HG02884 (cell line): ENCODE data around the gene HCN1.
"Not testable (repeated sequence)": the region's sequence is repeated elsewhere in the genome, so short reads cannot be mapped to it uniquely, and the experiment has no call there.

Source experiments
- ATAC-seq: cut with Tn5 transposase; IDR thresholded peaks from one replicate; pipeline ENCODE4 v1.9.1; 2021; ENCODE audit warnings: mild to moderate bottlenecking, moderate library complexity; ENCODE audit not compliant: unreplicated experiment

Gene HCN1

GRCh38 chr5:45312627-45313026, 383.6 kb downstream of the HCN1 start:
- not testable (repeated sequence) for ATAC-seq

GRCh38 chr5:45295231-45295630, 400.9 kb downstream of the HCN1 start:
- no peak for ATAC-seq

GRCh38 chr5:45288746-45289145, 407.4 kb downstream of the HCN1 start:
- no peak for ATAC-seq

- ATAC-seq, result no peak
These were observed 411.7 kb downstream of the HCN1 start for GRCh38 chr5:45284436-45284835.

- ATAC-seq, result no peak
These were observed 415.1 kb downstream of the HCN1 start for GRCh38 chr5:45281081-45281480.

- no peak for ATAC-seq
These were observed 417.1 kb downstream of the HCN1 start for GRCh38 chr5:45279109-45279508.

GRCh38 chr5:45277860-45278259, 418.3 kb downstream of the HCN1 start:
- no peak for ATAC-seq

- ATAC-seq, result no peak
These were observed 421.9 kb downstream of the HCN1 start for GRCh38 chr5:45274241-45274640.

GRCh38 chr5:45271626-45272025, 424.6 kb downstream of the HCN1 start:
- no peak for ATAC-seq

- ATAC-seq, result no peak
These were observed 431.7 kb downstream of the HCN1 start for GRCh38 chr5:45264447-45264846.

- no peak for ATAC-seq
These were observed 434.1 kb downstream of the HCN1 start for GRCh38 chr5:45262061-45262590.

- ATAC-seq, result no peak
These were observed 435.1 kb downstream of the HCN1 start for GRCh38 chr5:45261125-45261524.

- ATAC-seq, result no peak
These were observed 435.9 kb downstream of the HCN1 start for GRCh38 chr5:45260292-45260691.

- no peak for ATAC-seq
These were observed 443.2 kb downstream of the HCN1 start for GRCh38 chr5:45252978-45253377.

- no peak for ATAC-seq
These were observed 443.6 kb downstream of the HCN1 start for GRCh38 chr5:45252541-45252940.

GRCh38 chr5:45225571-45226031, 470.6 kb downstream of the HCN1 start:
- ATAC-seq, result no peak

GRCh38 chr5:45205403-45205961, 490.7 kb downstream of the HCN1 start:
- ATAC-seq, result no peak
